H1 (cell line): ENCODE measurements around the gene GALNT9. TPM values are rescaled to one million over a fixed set of nuclear protein-coding genes. Genes with fewer than 3 reads are reported as not detected.
A peak's percentile ranks its signal among the peaks of the same experiment; 100 is the strongest.

ENCODE experiments used
- BRCA1 ChIP-seq: IDR thresholded peaks from 2 replicates; pipeline ENCODE4 v1.6.1; 2012; ENCODE audit warnings: low read depth, low read length, improper control_type of control experiment
- CHD7 ChIP-seq: fragments of 300-600 bp; sonication (generic); IDR thresholded peaks from 2 replicates; pipeline ENCODE4 v1.7.1; 2012; ENCODE audit warnings: low read length, moderate library complexity, mild to moderate bottlenecking, inconsistent platforms; ENCODE audit not compliant: insufficient replicate concordance
- CTCF ChIP-seq, 3 experiments: IDR thresholded peaks; 1 replicate in 2 of 3; 2 replicates in 1 of 3; pipeline versions ENCODE4 v1.5.1 to v1.6.1; 2011; ENCODE audit warnings: low read length in 3 of 3, mild to moderate bottlenecking in 3 of 3, inconsistent platforms in 2 of 3, low read depth in 1 of 3, moderate library complexity in 1 of 3; ENCODE audit not compliant: insufficient read depth in 1 of 3; ENCODE audit errors: control extremely low read depth in 1 of 3
- EZH2 ChIP-seq: fragments of 200-600 bp; sonication (generic); IDR thresholded peaks from 2 replicates; pipeline ENCODE4 v1.7.1; 2012; ENCODE audit warnings: low read depth, mild to moderate bottlenecking, moderate library complexity, low read length, inconsistent platforms; ENCODE audit not compliant: severe bottlenecking
- KDM4A ChIP-seq: IDR thresholded peaks from one replicate; pipeline ENCODE4 v1.7.1; 2012; ENCODE audit warnings: low read depth, mild to moderate bottlenecking, moderate library complexity, low read length, inconsistent platforms; ENCODE audit not compliant: severe bottlenecking
- KDM5A ChIP-seq: fragments of 200-600 bp; IDR thresholded peaks from 2 replicates; pipeline ENCODE4 v1.7.1; 2012; ENCODE audit warnings: mild to moderate bottlenecking, low read length, inconsistent platforms, mixed read lengths
- TCF12 ChIP-seq: IDR thresholded peaks from 2 replicates; pipeline ENCODE4 v1.6.1; 2011; ENCODE audit warnings: low read depth, mild to moderate bottlenecking, low read length
- polyA plus RNA-seq, 7 experiments: library from polyadenylated mRNA; depleted of rRNA in 3 of 7; stranded (reverse) in 5 of 7; unstranded in 2 of 7; fragments of >200 nt in 5 of 7; fragments of 200-250 nt in 2 of 7; gene quantifications; 1 replicate in 5 of 7; 2 replicates in 1 of 7; 4 replicates in 1 of 7; pipeline versions ENCODE4 v1.2.1 to v1.2.3, GENCODE V29; 2011 to 2013; ENCODE audit warnings: missing spikeins in 2 of 7, mixed read lengths in 2 of 7
- total RNA-seq: library from RNA; stranded (reverse); fragmentation: NEBNext Ultra II Directional; extraction: Animal tissue kit (Norgen Biotek cat#: 25700); gene quantifications from 2 replicates; pipeline ENCODE4 v1.2.1, GENCODE V29; 2021

GALNT9 gene
- total and polyA plus RNA-seq, 2 of the 8 experiments (the other 6 are each of a cell fraction or from before 2014, with no cell fraction given) = 2.0 to 3.6 TPM

GRCh38 chr12:132329036-132329719, at the start of gene GALNT9 (continued):
- TF ChIP-seq CHD7 (no peak), KDM5A (no peak), TCF12 (no peak), EZH2 (peak; percentile 34), BRCA1 (no peak), CTCF (IDR thresholded peaks at IDR 0.05; ENCODE audit: control extremely low read depth in 1 of 3, insufficient read depth in 1 of 3, low read depth in 1 of 3, low read length in 3 of 3) (no peak), KDM4A (no peak)
